Ascending aorta (tissue), 2 donors: Measurements from ENCODE around the gene PRKCA. TPM values are rescaled to one million over a fixed set of nuclear protein-coding genes. Genes with fewer than 3 reads are reported as not detected.
"Not testable (repeated sequence)": the region's sequence is repeated elsewhere in the genome, so short reads cannot be mapped to it uniquely, and the experiment has no call there.

Experiments used
- DNase-seq, 2 donors: peaks; one replicate each; pipeline ENCODE4 v3.0.0-alpha.2; 2019; ENCODE audit warnings: low spot score in 2 of 2
- H3K27ac ChIP-seq, 2 donors: fragments of 200-600 bp; sonication (generic); one replicate each; pipeline ENCODE4 v1.5.1; 2016 to 2017; ENCODE audit warnings: mild to moderate bottlenecking in 1 of 2
- H3K27me3 ChIP-seq: fragments of 200-600 bp; sonication (generic); one replicate; pipeline ENCODE4 v1.5.1; 2017
- H3K36me3 ChIP-seq, 2 donors: fragments of 200-600 bp; sonication (generic); one replicate each; pipeline ENCODE4 v1.5.1; 2016
- H3K4me1 ChIP-seq, 2 donors: fragments of 200-600 bp; sonication (generic); one replicate each; pipeline ENCODE4 v1.5.1; 2016 to 2017; ENCODE audit warnings: mild to moderate bottlenecking in 1 of 2
- H3K4me3 ChIP-seq, 2 donors: fragments of 200-600 bp; sonication (generic); one replicate each; pipeline ENCODE4 v1.5.1; 2016 to 2017; ENCODE audit warnings: mild to moderate bottlenecking in 1 of 2
- H3K9me3 ChIP-seq, 2 donors: fragments of 200-600 bp; sonication (generic); one replicate each; pipeline ENCODE4 v1.5.1; 2016
- CTCF ChIP-seq, 3 experiments: fragments of 200-600 bp in 2 of 3; fragments of 450-650 bp in 1 of 3; sonication (generic) in 2 of 3; IDR thresholded peaks; one replicate each; pipeline ENCODE4 v1.5.1; 2016 to 2019; ENCODE audit warnings: antibody characterized with exemption in 3 of 3, mild to moderate bottlenecking in 1 of 3, moderate library complexity in 1 of 3
- intact Hi-C: fragments of 100-400 bp; cut with DNase I; formaldehyde crosslinking; loops from one replicate; pipeline ENCODE4 v1.15.1; 2023
- total RNA-seq: library from RNA; depleted of rRNA; stranded (reverse); fragments of >200 nt; gene quantifications from one replicate; pipeline ENCODE4 v1.1.0, GENCODE V29; 2016

PRKCA gene
- total RNA-seq, 1 donor from 2014 or later: 3.2 TPM

- no peak for TF ChIP-seq CTCF (IDR thresholded peaks at IDR 0.05)
- H3K4me3 ChIP-seq: no peak overlapping the region
Observed at GRCh38 chr17:66488864-66489263, 186.5 kb downstream of the PRKCA start.

GRCh38 chr17:66489576-66489975 lies 187.2 kb downstream of the PRKCA start:
- DNase-seq, H3K27me3 ChIP-seq, intact Hi-C loops, H3K4me3 ChIP-seq, H3K4me1 ChIP-seq, H3K36me3 ChIP-seq, H3K27ac ChIP-seq, H3K9me3 ChIP-seq: not testable (repeated sequence)

More at GRCh38 chr17:66488864-66489263, 186.5 kb downstream of the PRKCA start:
- Histone ChIP-seq H3K9me3 (no peaks in the 10 kb centered on the region), H3K4me1 (no peaks in the 10 kb centered on the region), H3K36me3 (no peaks in the 10 kb centered on the region), H3K27me3 (no peaks in the 10 kb centered on the region), H3K27ac (no peak overlapping the region)
- DNase-seq: no peak
- intact Hi-C loops: no loop called here

- intact Hi-C loops: no loop called here
- no peak for TF ChIP-seq CTCF (IDR thresholded peaks at IDR 0.05)
- H3K27ac ChIP-seq: no peak overlapping the region
- no peak for DNase-seq
- no peak overlapping the region for H3K4me3 ChIP-seq
- no peaks in the 10 kb centered on the region for H3K27me3 ChIP-seq
- no peaks in the 10 kb centered on the region for H3K9me3 ChIP-seq
- H3K36me3 ChIP-seq: no peaks in the 10 kb centered on the region
- H3K4me1 ChIP-seq: no peaks in the 10 kb centered on the region
Observed at GRCh38 chr17:66491213-66491612, 188.8 kb downstream of the PRKCA start.

- TF ChIP-seq CTCF (IDR thresholded peaks at IDR 0.05): no peak
- intact Hi-C loops: no loop called here
- no peak for DNase-seq
- no peaks in the 10 kb centered on the region for H3K27me3 ChIP-seq
- H3K36me3 ChIP-seq: no peaks in the 10 kb centered on the region
- no peaks in the 10 kb centered on the region for H3K9me3 ChIP-seq
- no peaks in the 10 kb centered on the region for H3K4me1 ChIP-seq
- H3K27ac ChIP-seq: no peak overlapping the region
- H3K4me3 ChIP-seq: no peak overlapping the region
Observed at GRCh38 chr17:66491665-66492064, 189.3 kb downstream of the PRKCA start.

- intact Hi-C loops: no loop called here
- Histone ChIP-seq H3K4me3 (no peak overlapping the region), H3K27me3 (no peaks in the 10 kb centered on the region), H3K27ac (no peak overlapping the region), H3K9me3 (no peaks in the 10 kb centered on the region), H3K36me3 (no peaks in the 10 kb centered on the region), H3K4me1 (no peaks in the 10 kb centered on the region)
- DNase-seq: no peak
- no peak for TF ChIP-seq CTCF (IDR thresholded peaks at IDR 0.05)
Observed at GRCh38 chr17:66492080-66492479, 189.7 kb downstream of the PRKCA start.

- Histone ChIP-seq H3K4me1 (no peaks in the 10 kb centered on the region), H3K27me3 (no peaks in the 10 kb centered on the region), H3K36me3 (no peaks in the 10 kb centered on the region), H3K27ac (no peak overlapping the region), H3K4me3 (no peak overlapping the region), H3K9me3 (no peaks in the 10 kb centered on the region)
- DNase-seq: no peak
- intact Hi-C loops: no loop called here
- no peak for TF ChIP-seq CTCF (IDR thresholded peaks at IDR 0.05)
Observed at GRCh38 chr17:66492561-66493005, 190.2 kb downstream of the PRKCA start.
